ENCODE data around the gene SLC66A2.
A peak's percentile ranks its signal among the peaks of the same experiment; 100 is the strongest.

SLC66A2 gene

DNA sequence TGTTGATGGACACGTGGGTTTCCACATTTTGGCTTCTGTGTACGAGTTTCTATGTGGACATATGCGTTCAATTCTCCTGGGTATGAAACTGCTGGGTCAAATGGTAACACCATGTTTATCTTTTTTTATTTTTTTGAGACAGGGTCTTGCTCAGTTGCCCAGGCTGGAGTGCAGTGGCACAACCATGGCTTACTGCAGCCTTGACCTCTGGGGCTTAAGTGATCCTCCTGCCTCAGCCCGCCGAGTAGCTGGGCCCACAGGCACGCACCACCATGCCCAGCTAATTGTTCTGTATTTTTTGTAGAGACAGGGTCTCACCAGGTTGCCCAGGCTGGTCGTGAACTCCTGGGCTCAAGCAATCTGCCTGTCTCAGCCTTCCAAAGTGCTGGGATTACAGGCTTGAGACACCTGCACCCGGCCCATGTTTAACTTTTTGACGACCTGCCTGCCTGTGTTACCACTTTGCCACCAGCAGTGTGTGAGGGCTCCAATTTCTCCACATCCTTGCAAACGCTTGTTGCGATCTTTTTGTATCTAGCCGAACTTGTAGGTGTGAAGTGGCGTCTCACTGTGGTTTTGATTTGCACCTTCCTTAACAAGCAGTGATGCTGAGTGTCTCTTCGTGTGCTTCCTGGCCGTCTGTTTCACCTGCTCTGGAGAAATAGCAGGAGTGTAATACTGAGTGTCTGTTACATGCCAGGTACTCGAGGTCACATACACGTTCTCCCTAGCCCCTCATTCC is 19.9 kb upstream of the SLC66A2 start:
- TF ChIP-seq, protein P1, sequence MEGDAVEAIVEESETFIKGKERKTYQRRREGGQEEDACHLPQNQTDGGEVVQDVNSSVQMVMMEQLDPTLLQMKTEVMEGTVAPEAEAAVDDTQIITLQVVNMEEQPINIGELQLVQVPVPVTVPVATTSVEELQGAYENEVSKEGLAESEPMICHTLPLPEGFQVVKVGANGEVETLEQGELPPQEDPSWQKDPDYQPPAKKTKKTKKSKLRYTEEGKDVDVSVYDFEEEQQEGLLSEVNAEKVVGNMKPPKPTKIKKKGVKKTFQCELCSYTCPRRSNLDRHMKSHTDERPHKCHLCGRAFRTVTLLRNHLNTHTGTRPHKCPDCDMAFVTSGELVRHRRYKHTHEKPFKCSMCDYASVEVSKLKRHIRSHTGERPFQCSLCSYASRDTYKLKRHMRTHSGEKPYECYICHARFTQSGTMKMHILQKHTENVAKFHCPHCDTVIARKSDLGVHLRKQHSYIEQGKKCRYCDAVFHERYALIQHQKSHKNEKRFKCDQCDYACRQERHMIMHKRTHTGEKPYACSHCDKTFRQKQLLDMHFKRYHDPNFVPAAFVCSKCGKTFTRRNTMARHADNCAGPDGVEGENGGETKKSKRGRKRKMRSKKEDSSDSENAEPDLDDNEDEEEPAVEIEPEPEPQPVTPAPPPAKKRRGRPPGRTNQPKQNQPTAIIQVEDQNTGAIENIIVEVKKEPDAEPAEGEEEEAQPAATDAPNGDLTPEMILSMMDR (conservative IDR thresholded peaks at IDR 0.05) = no peak
- TF ChIP-seq ZFX (IDR thresholded peaks at IDR 0.05) = no peak

GRCh38 chr18:79970419-79971133 is 19.1 kb upstream of the SLC66A2 start:
- TF ChIP-seq, protein P1 (conservative IDR thresholded peaks at IDR 0.05) = no peak
- no peak for TF ChIP-seq ZFX (IDR thresholded peaks at IDR 0.05)

More for the DNA sequence above, 19.9 kb upstream of the SLC66A2 start:
- H3K27ac ChIP-seq = no peak overlapping the region

DNA sequence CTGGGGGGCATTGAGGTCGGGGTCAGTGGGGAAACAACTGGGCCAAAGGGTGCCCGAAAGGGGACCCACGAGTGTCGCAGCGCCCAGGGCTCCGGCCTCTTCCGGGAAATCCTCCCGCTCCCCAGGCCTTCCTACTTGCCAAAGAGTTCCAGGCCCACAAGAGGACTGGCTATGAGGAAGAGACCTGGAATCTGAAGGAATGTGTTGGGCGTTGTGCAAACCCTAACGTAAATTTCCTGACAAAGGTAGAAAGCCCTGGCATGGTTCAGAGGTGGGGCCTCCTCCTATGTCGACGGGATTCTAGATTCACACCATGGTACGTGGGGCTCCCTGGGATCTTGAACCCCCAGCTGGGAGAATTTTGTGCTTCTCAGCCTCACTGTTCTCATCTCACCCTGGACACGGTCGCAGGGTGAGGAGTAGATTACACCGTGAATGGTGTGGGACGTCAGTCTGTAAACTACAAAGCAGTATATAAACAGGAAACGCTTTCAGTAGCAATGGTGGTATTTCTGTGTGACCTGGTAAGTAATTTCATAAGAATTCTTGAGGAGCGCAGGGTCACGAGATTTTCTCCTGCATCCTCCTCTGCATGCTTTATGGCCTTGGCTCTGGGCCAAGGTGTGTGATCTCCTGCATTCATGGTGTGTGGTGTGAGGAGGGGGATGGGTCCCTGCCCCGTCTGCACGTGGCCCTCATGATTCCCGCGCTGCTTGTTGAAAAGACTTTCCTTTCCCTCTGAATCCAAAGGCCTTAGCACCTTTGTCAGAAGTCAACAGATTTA is 13.9 kb upstream of the SLC66A2 start:
- 0 out of 2 replicates have a peak, but pooled peaks have one; percentile 5 for TF ChIP-seq ZFX (IDR thresholded peaks at IDR 0.05)
- TF ChIP-seq, protein P1 (conservative IDR thresholded peaks at IDR 0.05) = no peak
- peak overlapping the region; percentile 94 for H3K27ac ChIP-seq

More at GRCh38 chr18:79970419-79971133, 19.1 kb upstream of the SLC66A2 start:
- H3K27ac ChIP-seq = no peak overlapping the region

DNA sequence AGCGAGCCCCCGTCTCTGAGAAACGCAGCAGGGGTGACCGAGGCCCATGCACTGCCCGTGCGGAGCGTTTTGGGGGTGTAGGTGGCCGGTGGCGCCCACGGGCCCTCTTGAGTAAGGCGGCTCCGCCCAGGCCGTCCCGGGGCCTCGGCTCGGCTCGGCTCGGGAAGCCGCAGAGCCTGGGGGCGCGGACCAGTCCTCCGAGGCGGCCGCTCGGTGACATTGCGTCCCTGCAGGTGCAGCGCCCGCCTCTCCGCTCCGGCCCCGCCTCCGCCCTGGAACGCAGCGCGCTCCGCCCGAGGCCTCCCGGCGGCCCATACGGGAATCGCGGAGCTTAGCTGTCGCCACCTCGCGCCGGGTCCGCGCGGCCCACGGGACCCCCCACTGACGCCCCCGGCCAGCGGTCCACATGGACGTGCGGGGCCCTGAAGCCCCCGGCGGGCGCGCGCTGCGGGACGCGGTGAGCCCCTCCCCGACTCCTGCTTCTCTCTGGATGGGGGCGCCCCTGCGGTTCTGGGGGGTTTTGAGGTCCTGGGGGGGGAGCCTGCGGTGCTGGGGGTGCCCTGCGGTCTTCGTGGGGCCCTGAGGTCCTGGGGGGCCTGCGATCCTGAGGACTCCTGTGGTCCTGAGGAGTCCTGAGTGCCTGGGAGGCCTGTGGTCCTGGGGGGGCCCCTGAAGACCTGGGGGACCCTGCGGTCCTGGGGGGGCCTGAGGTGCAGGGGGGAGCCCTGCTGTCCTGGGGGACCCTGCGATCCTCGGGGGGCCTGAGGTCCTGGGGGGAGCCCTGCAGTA is 13.1 kb upstream of the SLC66A2 start, which contains the start of gene HSBP1L1:
Gene HSBP1L1 (plus strand): TSS at position 314 of the 789 bp plus-strand sequence. CDS start 93 bp downstream, at position 407.
- peak within 1 kb of the TSS; percentile 94 for H3K27ac ChIP-seq
- TF ChIP-seq ZFX (IDR thresholded peaks at IDR 0.05) = no peak; the same call in 1 of the 2 replicates
- TF ChIP-seq, protein P1 (conservative IDR thresholded peaks at IDR 0.05) = no peak; the same call in 1 of the 2 replicates

DNA sequence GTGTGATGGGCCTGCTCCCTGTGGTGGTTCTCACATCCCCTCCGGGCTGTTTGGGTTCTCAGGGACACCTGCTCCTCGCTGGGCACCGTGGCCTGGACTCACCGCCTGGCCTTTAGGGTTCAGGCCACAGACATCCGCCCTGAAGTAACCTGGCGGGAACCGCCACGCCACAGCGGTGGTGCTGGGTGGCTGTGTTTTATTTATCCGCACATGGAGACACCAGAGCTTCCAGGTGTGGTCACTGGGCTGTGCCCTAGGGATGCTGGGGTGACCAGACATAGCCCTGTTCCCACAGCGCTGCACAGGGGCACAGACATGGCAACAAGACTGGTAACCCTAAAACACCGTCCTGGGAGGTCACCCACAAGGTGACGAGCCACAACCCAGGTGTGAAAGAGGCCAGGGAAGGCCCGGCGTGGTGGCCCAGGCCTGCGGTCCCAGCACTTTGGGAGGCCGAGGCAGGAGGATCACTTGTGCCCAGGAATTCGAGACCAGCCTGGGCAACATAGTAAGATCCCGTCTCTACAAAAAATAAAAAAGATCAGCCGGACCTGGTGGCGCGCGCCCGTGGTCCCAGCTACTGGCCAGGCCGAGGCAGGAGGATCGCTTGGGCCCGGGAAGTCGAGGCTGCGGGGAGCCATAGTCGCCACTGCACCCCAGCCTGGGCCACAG is 12.3 kb upstream of the SLC66A2 start:
- no peak for TF ChIP-seq ZFX (IDR thresholded peaks at IDR 0.05)
- peak overlapping the region; percentile 94 for H3K27ac ChIP-seq

DNA sequence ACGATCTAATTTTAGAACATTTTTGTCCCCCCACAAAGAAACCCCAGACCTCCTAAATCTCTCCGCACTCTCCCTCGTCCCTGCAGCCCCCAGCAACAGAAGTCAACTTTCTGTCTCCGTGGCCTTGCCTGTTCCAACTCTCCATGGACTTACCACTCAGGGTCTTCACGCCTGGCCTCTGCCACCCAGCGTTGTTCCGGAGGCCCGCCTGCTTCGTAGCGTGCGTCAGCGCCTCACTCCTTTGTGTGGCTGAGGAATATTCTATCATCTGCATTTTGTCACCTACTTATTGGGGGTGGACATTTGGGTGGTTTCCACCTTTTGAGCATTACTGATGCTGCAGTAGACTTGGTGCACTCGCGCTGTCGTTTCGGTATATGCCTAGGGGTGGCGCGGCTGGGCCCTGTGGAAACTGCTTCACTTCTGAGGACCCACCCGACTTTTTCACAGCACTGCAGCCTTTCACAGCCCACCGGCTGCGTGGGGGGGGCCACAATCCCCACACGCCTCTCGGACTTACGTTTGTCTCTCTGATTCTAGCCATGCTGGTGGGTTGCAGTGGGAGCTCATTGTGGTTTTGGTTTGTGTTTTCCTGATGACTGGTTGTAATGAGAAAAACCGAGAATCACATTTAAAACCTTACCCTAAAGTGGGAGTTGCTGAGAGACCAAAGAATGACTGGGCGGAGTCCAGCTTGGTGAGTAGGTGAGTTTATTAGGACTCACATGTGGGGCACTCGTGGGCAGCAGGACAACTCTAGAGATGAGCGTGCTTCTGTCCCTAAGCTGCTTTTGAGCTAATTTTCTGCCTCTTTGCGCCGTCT is 11.6 kb upstream of the SLC66A2 start:
- no peak for TF ChIP-seq ZFX (IDR thresholded peaks at IDR 0.05)
- TF ChIP-seq, protein P1 (conservative IDR thresholded peaks at IDR 0.05) = no peak
- no peak overlapping the region for H3K27ac ChIP-seq

Measured in C4-2B (cell line).